SK-N-MC (cell line): ENCODE data around the gene NXN.
A peak's percentile ranks its signal among the peaks of the same experiment; 100 is the strongest.
"Not testable (repeated sequence)": the region's sequence is repeated elsewhere in the genome, so short reads cannot be mapped to it uniquely, and the experiment has no call there.

Source experiments
- DNase-seq: peaks from one replicate; pipeline ENCODE4 v3.0.0-alpha.2; 2011; ENCODE audit warnings: low read depth, low spot score
- H3K27ac ChIP-seq: fragments of 200-600 bp; sonication (generic); 2 replicates; pipeline ENCODE4 v1.5.1; 2016; ENCODE audit warnings: mixed run types
- H3K36me3 ChIP-seq: fragments of 200-600 bp; sonication (generic); 2 replicates; pipeline ENCODE4 v1.6.1; 2017; ENCODE audit warnings: antibody characterized with exemption, low read length, mixed read lengths; ENCODE audit not compliant: insufficient read depth
- H3K4me3 ChIP-seq: fragments of 200-600 bp; sonication (generic); 2 replicates; pipeline ENCODE4 v1.5.1; 2016
- H3K9ac ChIP-seq: fragments of 200-600 bp; sonication (generic); 2 replicates; pipeline ENCODE4 v1.8.0; 2017; ENCODE audit warnings: mixed run types, mixed read lengths; ENCODE audit not compliant: insufficient read length
- H3K9me3 ChIP-seq: fragments of 200-600 bp; sonication (generic); 2 replicates; pipeline ENCODE4 v1.6.1; 2017; ENCODE audit warnings: low read depth, mild to moderate bottlenecking, antibody characterized with exemption, low read length, moderate library complexity, mixed read lengths
- EZH2 ChIP-seq: fragments of 200-600 bp; sonication (generic); IDR thresholded peaks from one replicate; pipeline ENCODE4 v1.6.1; 2017; ENCODE audit warnings: antibody characterized with exemption
- FOXP2 ChIP-seq: optimal IDR thresholded peaks from 2 replicates; pipeline ENCODE3; 2011; ENCODE audit warnings: mild to moderate bottlenecking, moderate library complexity; ENCODE audit not compliant: insufficient read depth; ENCODE audit errors: extremely low read length, control extremely low read depth
- POLR2AphosphoS5 ChIP-seq: IDR thresholded peaks from 2 replicates; pipeline ENCODE4 v1.6.1; 2012; ENCODE audit warnings: mild to moderate bottlenecking, low read depth, low read length, borderline replicate concordance

The NXN gene

GRCh38 chr17:867896-868489, 111.6 kb downstream of the NXN start:
- Histone ChIP-seq H3K4me3 (no peak overlapping the region), H3K36me3 (no peaks in the 10 kb centered on the region), H3K27ac (no peak overlapping the region), H3K9me3 (no peaks in the 10 kb centered on the region), H3K9ac (no peak overlapping the region)
- DNase-seq: no peak
- TF ChIP-seq FOXP2 (no peak), EZH2 (no peak)

GRCh38 chr17:867238-867637, 112.3 kb downstream of the NXN start:
- not testable (repeated sequence) for H3K9me3 ChIP-seq, DNase-seq, H3K9ac ChIP-seq, H3K4me3 ChIP-seq, H3K36me3 ChIP-seq
- 0 out of 2 replicates have a peak overlapping the region, but pooled peaks have one; percentile 31 for H3K27ac ChIP-seq

- Histone ChIP-seq H3K4me3 (no peak overlapping the region), H3K36me3 (no peaks in the 10 kb centered on the region), H3K9me3 (no peaks in the 10 kb centered on the region), H3K27ac (no peak overlapping the region), H3K9ac (no peak overlapping the region)
- no peak for TF ChIP-seq POLR2AphosphoS5
- no peak for TF ChIP-seq EZH2
- TF ChIP-seq FOXP2: no peak
- no peak for DNase-seq
Observed at GRCh38 chr17:866568-867103, 112.9 kb downstream of the NXN start.

GRCh38 chr17:864315-864714, 115.3 kb downstream of the NXN start:
- Histone ChIP-seq H3K9me3 (no peaks in the 10 kb centered on the region), H3K4me3 (no peak overlapping the region), H3K9ac (no peak overlapping the region), H3K27ac (no peak overlapping the region), H3K36me3 (no peaks in the 10 kb centered on the region)
- TF ChIP-seq POLR2AphosphoS5: no peak
- TF ChIP-seq FOXP2: no peak
- TF ChIP-seq EZH2: no peak
- DNase-seq: no peak

GRCh38 chr17:863880-864279, 115.7 kb downstream of the NXN start:
- no peaks in the 10 kb centered on the region for H3K36me3 ChIP-seq
- DNase-seq: no peak
- H3K9ac ChIP-seq: no peak overlapping the region
- no peak for TF ChIP-seq POLR2AphosphoS5
- TF ChIP-seq EZH2: no peak
- H3K27ac ChIP-seq: no peak overlapping the region
- H3K9me3 ChIP-seq: no peaks in the 10 kb centered on the region
- H3K4me3 ChIP-seq: no peak overlapping the region

- no peak for DNase-seq
- H3K36me3 ChIP-seq: no peaks in the 10 kb centered on the region
- H3K4me3 ChIP-seq: no peak overlapping the region
- H3K27ac ChIP-seq: no peak overlapping the region
- TF ChIP-seq FOXP2: no peak
- no peak for TF ChIP-seq EZH2
- no peak for TF ChIP-seq POLR2AphosphoS5
- H3K9ac ChIP-seq: no peak overlapping the region
- no peaks in the 10 kb centered on the region for H3K9me3 ChIP-seq
Observed at GRCh38 chr17:862582-862981, 117.0 kb downstream of the NXN start.

GRCh38 chr17:861364-861763, 118.2 kb downstream of the NXN start:
- DNase-seq: no peak
- Histone ChIP-seq H3K9ac (no peak overlapping the region), H3K9me3 (no peaks in the 10 kb centered on the region), H3K36me3 (no peaks in the 10 kb centered on the region), H3K4me3 (no peak overlapping the region), H3K27ac (no peak overlapping the region)
- TF ChIP-seq EZH2: no peak
- TF ChIP-seq POLR2AphosphoS5: no peak
- TF ChIP-seq FOXP2: no peak

GRCh38 chr17:860805-861204, 118.8 kb downstream of the NXN start:
- no peak for DNase-seq
- no peak overlapping the region for H3K9ac ChIP-seq
- H3K4me3 ChIP-seq: no peak overlapping the region
- TF ChIP-seq POLR2AphosphoS5 (no peak), FOXP2 (no peak), EZH2 (no peak)
- no peaks in the 10 kb centered on the region for H3K36me3 ChIP-seq
- no peaks in the 10 kb centered on the region for H3K9me3 ChIP-seq
- H3K27ac ChIP-seq: no peak overlapping the region

- Histone ChIP-seq H3K9ac (no peak overlapping the region), H3K9me3 (no peaks in the 10 kb centered on the region), H3K36me3 (no peaks in the 10 kb centered on the region), H3K4me3 (no peak overlapping the region), H3K27ac (no peak overlapping the region)
- no peak for DNase-seq
- TF ChIP-seq FOXP2: no peak
- no peak for TF ChIP-seq EZH2
- TF ChIP-seq POLR2AphosphoS5: no peak
Observed at GRCh38 chr17:859824-860195, 119.8 kb downstream of the NXN start.
